A673 (cell line): ENCODE data around the gene CX3CR1. TPM values are rescaled to one million over a fixed set of nuclear protein-coding genes. Genes with fewer than 3 reads are reported as not detected.

Experiments used
- BruUV-seq: library from RNA; stranded (reverse); fragments of 400-500 nt; replicated peaks from 2 replicates; lab custom pipeline; 2021; lab: Mats Ljungman, UMichigan
- CTCF ChIA-PET: fragments of 300-600 bp; sonication (Branson Sonifier 250); formaldehyde crosslinking; loops from one replicate; lab custom pipeline; 2022; ENCODE audit warnings: antibody characterized with exemption; lab: Charles Lee
- POLR2A ChIA-PET: fragments of 300-600 bp; sonication (Branson Sonifier 250); formaldehyde crosslinking; loops from one replicate; lab custom pipeline; 2022; ENCODE audit warnings: antibody characterized with exemption; ENCODE audit not compliant: low non-redundant PET; lab: Charles Lee
- DNase-seq: peaks from one replicate; pipeline ENCODE4 v3.0.0-alpha.2; 2015; ENCODE audit warnings: low spot score
- H3K27ac ChIP-seq: fragments of 200-600 bp; sonication (generic); 2 replicates; pipeline ENCODE4 v1.5.1; 2016; ENCODE audit warnings: mixed run types, low read depth, mild to moderate bottlenecking, mixed read lengths, antibody characterized with exemption, low read length; ENCODE audit not compliant: poor library complexity, severe bottlenecking
- H3K27me3 ChIP-seq: fragments of 200-600 bp; sonication (generic); replicated peaks from 2 replicates; pipeline ENCODE4 v1.6.1; 2017; ENCODE audit warnings: mixed run types, low read depth, mild to moderate bottlenecking, mixed read lengths, antibody characterized with exemption, low read length; ENCODE audit not compliant: insufficient read depth, poor library complexity
- H3K36me3 ChIP-seq: fragments of 200-600 bp; sonication (generic); 2 replicates; pipeline ENCODE4 v1.6.1; 2016; ENCODE audit warnings: mixed run types, mild to moderate bottlenecking, mixed read lengths, antibody characterized with exemption, low read length; ENCODE audit not compliant: insufficient read depth, poor library complexity, severe bottlenecking
- H3K4me1 ChIP-seq: fragments of 200-600 bp; sonication (generic); 2 replicates; pipeline ENCODE4 v1.6.1; 2017; ENCODE audit warnings: mixed run types, mild to moderate bottlenecking, mixed read lengths, antibody characterized with exemption, low read length; ENCODE audit not compliant: insufficient read depth, poor library complexity, severe bottlenecking
- H3K4me3 ChIP-seq: fragments of 200-600 bp; sonication (generic); 2 replicates; pipeline ENCODE4 v1.5.1; 2016; ENCODE audit warnings: low read depth, mixed run types, mild to moderate bottlenecking, mixed read lengths, low read length; ENCODE audit not compliant: poor library complexity, severe bottlenecking
- H3K9me3 ChIP-seq: fragments of 200-600 bp; sonication (generic); 2 replicates; pipeline ENCODE4 v1.6.1; 2016; ENCODE audit warnings: mixed run types, low read depth, mild to moderate bottlenecking, mixed read lengths, antibody characterized with exemption, low read length; ENCODE audit not compliant: poor library complexity, severe bottlenecking
- EZH2 ChIP-seq: fragments of 200-600 bp; sonication (generic); IDR thresholded peaks from 2 replicates; pipeline ENCODE4 v1.6.1; 2017; ENCODE audit warnings: borderline replicate concordance, low read depth, mild to moderate bottlenecking, mixed read lengths, antibody characterized with exemption, low read length; ENCODE audit not compliant: poor library complexity, severe bottlenecking
- intact Hi-C: fragments of 100-400 bp; cut with micrococcal nuclease; formaldehyde crosslinking; loops from one replicate; pipeline ENCODE4 v1.10.0; 2022; ENCODE audit not compliant: unreplicated experiment
- total RNA-seq: library from RNA; stranded (reverse); gene quantifications from 2 replicates; pipeline ENCODE4 v1.2.3, GENCODE V29; 2021
- TF ChIP-seq, protein P1 (sequence below): fragments of 300-800, 200-600 bp; sonication (generic); conservative IDR thresholded peaks from 2 replicates; pipeline ENCODE4 v1.5.1; 2017; ENCODE audit warnings: low read depth, mild to moderate bottlenecking, antibody characterized with exemption, low read length, moderate library complexity, mixed read lengths

CX3CR1 gene
- total RNA-seq, 1 experiment from 2014 or later: not detected

GRCh38 chr3:39327053-39327745 is 47.4 kb upstream of the CX3CR1 start:
- DNase-seq: no peak
- no peak for TF ChIP-seq EZH2
- TF ChIP-seq, protein P1, sequence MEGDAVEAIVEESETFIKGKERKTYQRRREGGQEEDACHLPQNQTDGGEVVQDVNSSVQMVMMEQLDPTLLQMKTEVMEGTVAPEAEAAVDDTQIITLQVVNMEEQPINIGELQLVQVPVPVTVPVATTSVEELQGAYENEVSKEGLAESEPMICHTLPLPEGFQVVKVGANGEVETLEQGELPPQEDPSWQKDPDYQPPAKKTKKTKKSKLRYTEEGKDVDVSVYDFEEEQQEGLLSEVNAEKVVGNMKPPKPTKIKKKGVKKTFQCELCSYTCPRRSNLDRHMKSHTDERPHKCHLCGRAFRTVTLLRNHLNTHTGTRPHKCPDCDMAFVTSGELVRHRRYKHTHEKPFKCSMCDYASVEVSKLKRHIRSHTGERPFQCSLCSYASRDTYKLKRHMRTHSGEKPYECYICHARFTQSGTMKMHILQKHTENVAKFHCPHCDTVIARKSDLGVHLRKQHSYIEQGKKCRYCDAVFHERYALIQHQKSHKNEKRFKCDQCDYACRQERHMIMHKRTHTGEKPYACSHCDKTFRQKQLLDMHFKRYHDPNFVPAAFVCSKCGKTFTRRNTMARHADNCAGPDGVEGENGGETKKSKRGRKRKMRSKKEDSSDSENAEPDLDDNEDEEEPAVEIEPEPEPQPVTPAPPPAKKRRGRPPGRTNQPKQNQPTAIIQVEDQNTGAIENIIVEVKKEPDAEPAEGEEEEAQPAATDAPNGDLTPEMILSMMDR: no peak
- BruUV-seq: no TSS peak
- H3K36me3 ChIP-seq: no peaks in the 10 kb centered on the region
- H3K27ac ChIP-seq: no peak overlapping the region
- no peaks in the 10 kb centered on the region for H3K9me3 ChIP-seq
- H3K4me1 ChIP-seq: no peaks in the 10 kb centered on the region
- no peak overlapping the region for H3K4me3 ChIP-seq
- H3K27me3 ChIP-seq: no peaks in the 10 kb centered on the region
- ChIA-PET CTCF (no interaction called here), POLR2A (no interaction called here)
- intact Hi-C loops: no loop called here

- H3K27me3 ChIP-seq: peaks cover 1% of the 10 kb centered on the region
- ChIA-PET POLR2A (no interaction called here), CTCF (no interaction called here)
- H3K36me3 ChIP-seq: no peaks in the 10 kb centered on the region
- H3K9me3 ChIP-seq: no peaks in the 10 kb centered on the region
- H3K27ac ChIP-seq: no peak overlapping the region
- no peaks in the 10 kb centered on the region for H3K4me1 ChIP-seq
- BruUV-seq: no TSS peak
- TF ChIP-seq, protein P1: no peak
- TF ChIP-seq EZH2: no peak
- intact Hi-C loops: no loop called here
- no peak for DNase-seq
- no peak overlapping the region for H3K4me3 ChIP-seq
Measured at GRCh38 chr3:39325236-39325635, 45.4 kb upstream of the CX3CR1 start.

GRCh38 chr3:39323494-39323893 is 43.7 kb upstream of the CX3CR1 start:
- H3K27ac ChIP-seq: no peak overlapping the region
- DNase-seq: no peak
- ChIA-PET POLR2A (no interaction called here), CTCF (no interaction called here)
- H3K36me3 ChIP-seq: no peaks in the 10 kb centered on the region
- intact Hi-C loops: no loop called here
- no peaks in the 10 kb centered on the region for H3K4me1 ChIP-seq
- no TSS peak for BruUV-seq
- peaks cover 5% of the 10 kb centered on the region for H3K27me3 ChIP-seq
- H3K9me3 ChIP-seq: no peaks in the 10 kb centered on the region
- TF ChIP-seq, protein P1: no peak
- no peak for TF ChIP-seq EZH2
- no peak overlapping the region for H3K4me3 ChIP-seq
